Measurements from ENCODE around the gene DUSP2.
"Not testable (repeated sequence)": the region's sequence is repeated elsewhere in the genome, so short reads cannot be mapped to it uniquely, and the experiment has no call there.

The DUSP2 gene

GRCh38 chr2:96163415-96163767, 18.2 kb upstream of the DUSP2 start:
- DNase-seq (ENCODE audit: low read depth, low spot score) = no peak

GRCh38 chr2:96161898-96162297, 16.7 kb upstream of the DUSP2 start:
- DNase-seq (ENCODE audit: low read depth, low spot score) = no peak

GRCh38 chr2:96160366-96160765, 15.1 kb upstream of the DUSP2 start:
- not testable (repeated sequence) for DNase-seq (ENCODE audit: low read depth, low spot score)

GRCh38 chr2:96159084-96159830, 14.0 kb upstream of the DUSP2 start:
- no peak for DNase-seq (ENCODE audit: low read depth, low spot score)

- no peak for DNase-seq (ENCODE audit: low read depth, low spot score)
Measured at GRCh38 chr2:96158554-96158940, 13.3 kb upstream of the DUSP2 start.

- no peak for DNase-seq (ENCODE audit: low read depth, low spot score)
Measured at GRCh38 chr2:96157649-96158553, 12.7 kb upstream of the DUSP2 start.

- no peak for DNase-seq (ENCODE audit: low read depth, low spot score)
Measured at GRCh38 chr2:96156926-96157648, 11.8 kb upstream of the DUSP2 start.

GRCh38 chr2:96156011-96156820, 11.0 kb upstream of the DUSP2 start:
- no peak for DNase-seq (ENCODE audit: low read depth, low spot score)

- no peak for DNase-seq (ENCODE audit: low read depth, low spot score)
Measured at GRCh38 chr2:96154506-96155380, 9.5 kb upstream of the DUSP2 start.

GRCh38 chr2:96153991-96154431, 8.8 kb upstream of the DUSP2 start:
- DNase-seq (ENCODE audit: low read depth, low spot score) = no peak

- DNase-seq (ENCODE audit: low read depth, low spot score) = no peak
Measured at GRCh38 chr2:96153291-96153713, 8.1 kb upstream of the DUSP2 start.

- DNase-seq (ENCODE audit: low read depth, low spot score) = no peak
Measured at GRCh38 chr2:96152304-96153161, 7.3 kb upstream of the DUSP2 start.

- DNase-seq (ENCODE audit: low read depth, low spot score) = no peak
Measured at GRCh38 chr2:96151595-96152303, 6.5 kb upstream of the DUSP2 start.

- DNase-seq (ENCODE audit: low read depth, low spot score) = no peak
Measured at GRCh38 chr2:96150791-96151594, 5.8 kb upstream of the DUSP2 start.

GRCh38 chr2:96150007-96150640, 4.9 kb upstream of the DUSP2 start:
- no peak for DNase-seq (ENCODE audit: low read depth, low spot score)

GRCh38 chr2:96148410-96149217, 3.4 kb upstream of the DUSP2 start:
- DNase-seq (ENCODE audit: low read depth, low spot score) = peak; percentile 77

Measured in smooth muscle cell of the brain vasculature (primary cell).